HG02588 (cell line): ENCODE data around the gene HCN3.
"Not testable (repeated sequence)": the region's sequence is repeated elsewhere in the genome, so short reads cannot be mapped to it uniquely, and the experiment has no call there.

Experiments
- ATAC-seq: cut with Tn5 transposase; IDR thresholded peaks from one replicate; pipeline ENCODE4 v1.9.1; 2021; ENCODE audit warnings: mild to moderate bottlenecking, moderate library complexity; ENCODE audit not compliant: unreplicated experiment

HCN3 gene

GRCh38 chr1:155277070-155277901 lies at the start of gene HCN3:
TSS of gene HCN3 (plus strand) at chr1:155277463. CDS start at chr1:155277591, 128 bp downstream.
- ATAC-seq: peak; percentile 61

- ATAC-seq: no peak
Measured at GRCh38 chr1:155228096-155228427, 49.2 kb upstream of the HCN3 start.

GRCh38 chr1:155231302-155231701 lies 46.0 kb upstream of the HCN3 start:
- not testable (repeated sequence) for ATAC-seq

GRCh38 chr1:155232001-155232978 lies 45.0 kb upstream of the HCN3 start:
- not testable (repeated sequence) for ATAC-seq

- ATAC-seq: not testable (repeated sequence)
Measured at GRCh38 chr1:155233502-155233901, 43.8 kb upstream of the HCN3 start.

GRCh38 chr1:155235375-155235774 lies 41.9 kb upstream of the HCN3 start:
- not testable (repeated sequence) for ATAC-seq

GRCh38 chr1:155236451-155236850 lies 40.8 kb upstream of the HCN3 start:
- no peak for ATAC-seq

- peak; percentile 27 for ATAC-seq
Measured at GRCh38 chr1:155241069-155241679, 36.1 kb upstream of the HCN3 start.

GRCh38 chr1:155241841-155242264 lies 35.4 kb upstream of the HCN3 start:
- no peak for ATAC-seq

GRCh38 chr1:155242805-155243358 lies 34.4 kb upstream of the HCN3 start:
- ATAC-seq: no peak

- ATAC-seq: peak; percentile 83
Measured at GRCh38 chr1:155244368-155245162, 32.7 kb upstream of the HCN3 start.

GRCh38 chr1:155245163-155245524 lies 32.1 kb upstream of the HCN3 start:
- no peak for ATAC-seq

- ATAC-seq: not testable (repeated sequence)
Measured at GRCh38 chr1:155246796-155247195, 30.5 kb upstream of the HCN3 start.

- no peak for ATAC-seq
Measured at GRCh38 chr1:155247667-155248553, 29.4 kb upstream of the HCN3 start.

- no peak for ATAC-seq
Measured at GRCh38 chr1:155250246-155250632, 27.0 kb upstream of the HCN3 start.

- ATAC-seq: peak; percentile 83
Measured at GRCh38 chr1:155250633-155251449, 26.4 kb upstream of the HCN3 start.

GRCh38 chr1:155251566-155251965 lies 25.7 kb upstream of the HCN3 start:
- no peak for ATAC-seq

GRCh38 chr1:155253208-155253607 lies 24.1 kb upstream of the HCN3 start:
- ATAC-seq: no peak
